ENCODE measurements around the gene PSMG1.

PSMG1 gene

DNA sequence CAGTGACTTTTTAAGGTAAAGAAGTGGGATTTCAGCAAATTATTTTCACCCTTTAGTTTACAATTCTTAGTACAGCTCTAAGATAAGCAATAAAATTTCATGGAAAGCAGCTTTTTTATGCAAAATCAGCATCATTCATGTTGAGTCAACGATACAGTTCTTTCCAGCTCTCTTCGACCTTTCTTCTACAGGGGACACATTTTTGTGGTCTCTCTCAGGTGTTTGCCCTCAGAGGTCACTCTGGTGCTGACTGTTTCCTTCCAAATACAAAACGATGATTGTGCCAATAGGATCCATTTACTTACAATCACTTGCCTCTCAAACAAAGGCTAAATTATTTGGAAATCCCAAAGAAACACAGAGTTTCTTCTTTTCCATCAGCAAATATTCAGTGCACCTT is 51.0 kb downstream of the PSMG1 start:
- no peaks in the 10 kb centered on the region for H3K4me1 ChIP-seq (ENCODE audit: low read length)
- H3K9me2 ChIP-seq (replicated peaks; ENCODE audit: insufficient read depth, low read length) = no peaks in the 10 kb centered on the region
- H3K9me3 ChIP-seq (replicated peaks; ENCODE audit: insufficient read depth, low read length) = no peaks in the 10 kb centered on the region
- DNase-seq = no peak
- H3K36me3 ChIP-seq (replicated peaks; ENCODE audit: insufficient read depth, low read length) = no peaks in the 10 kb centered on the region
- no peak overlapping the region for H3K9ac ChIP-seq (ENCODE audit: low read length)
- no peaks in the 10 kb centered on the region for H3K79me2 ChIP-seq (ENCODE audit: low read length)
- H4K20me1 ChIP-seq (ENCODE audit: insufficient read depth, low read length) = no peaks in the 10 kb centered on the region
- H3F3A ChIP-seq (ENCODE audit: insufficient read depth, low read length) = no peaks in the 10 kb centered on the region
- TF ChIP-seq EZH2phosphoT487 (IDR thresholded peaks at IDR 0.05; ENCODE audit: low read length) = no peak
- TF ChIP-seq CTCF (IDR thresholded peaks at IDR 0.05; ENCODE audit: low read length) = no peak
- TF ChIP-seq EZH2 (optimal IDR thresholded peaks at IDR 0.05; ENCODE audit: low read depth, low read length) = no peak
- H2AFZ ChIP-seq (ENCODE audit: low read length) = no peak overlapping the region
- H3K27ac ChIP-seq (ENCODE audit: low read length) = no peak overlapping the region
- no peak overlapping the region for H3K4me2 ChIP-seq (ENCODE audit: low read depth, low read length)
- H3K4me3 ChIP-seq (ENCODE audit: low read length) = no peak overlapping the region
- no peaks in the 10 kb centered on the region for H3K27me3 ChIP-seq (replicated peaks; ENCODE audit: insufficient read depth, low read length)

DNA sequence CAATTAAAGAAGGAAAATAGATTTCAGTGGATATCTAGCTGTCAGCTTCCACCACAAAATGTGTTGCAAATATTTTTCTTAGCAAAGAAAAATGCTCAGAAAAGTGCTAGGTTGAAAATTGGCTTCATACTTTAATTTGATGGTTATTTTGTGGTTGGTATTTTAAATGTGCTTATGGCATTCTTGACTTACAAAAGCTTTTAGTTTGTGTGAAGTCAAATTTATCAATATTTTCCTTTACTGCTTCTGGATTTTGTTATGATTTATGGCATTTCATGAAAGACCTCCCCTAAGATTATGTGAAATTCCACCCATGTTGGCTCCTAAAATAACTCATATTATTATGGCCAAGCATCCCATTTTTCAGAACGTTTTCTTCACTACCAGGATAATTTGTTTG is 51.5 kb downstream of the PSMG1 start:
- Histone ChIP-seq H3K9me2 (replicated peaks; ENCODE audit: insufficient read depth, low read length) (no peaks in the 10 kb centered on the region), H2AFZ (ENCODE audit: low read length) (no peak overlapping the region), H3K79me2 (ENCODE audit: low read length) (no peaks in the 10 kb centered on the region), H3K9me3 (replicated peaks; ENCODE audit: insufficient read depth, low read length) (no peaks in the 10 kb centered on the region), H3K36me3 (replicated peaks; ENCODE audit: insufficient read depth, low read length) (no peaks in the 10 kb centered on the region), H3K9ac (ENCODE audit: low read length) (no peak overlapping the region), H3K4me1 (ENCODE audit: low read length) (no peaks in the 10 kb centered on the region), H3F3A (ENCODE audit: insufficient read depth, low read length) (no peaks in the 10 kb centered on the region), H3K4me3 (ENCODE audit: low read length) (no peak overlapping the region), H3K27ac (ENCODE audit: low read length) (no peak overlapping the region), H4K20me1 (ENCODE audit: insufficient read depth, low read length) (no peaks in the 10 kb centered on the region), H3K4me2 (ENCODE audit: low read depth, low read length) (no peak overlapping the region), H3K27me3 (replicated peaks; ENCODE audit: insufficient read depth, low read length) (no peaks in the 10 kb centered on the region)
- no peak for DNase-seq
- TF ChIP-seq CTCF (IDR thresholded peaks at IDR 0.05; ENCODE audit: low read length) (no peak), EZH2phosphoT487 (IDR thresholded peaks at IDR 0.05; ENCODE audit: low read length) (no peak), EZH2 (optimal IDR thresholded peaks at IDR 0.05; ENCODE audit: low read depth, low read length) (no peak)

- no peak for TF ChIP-seq CTCF (IDR thresholded peaks at IDR 0.05; ENCODE audit: low read length)
- TF ChIP-seq EZH2 (optimal IDR thresholded peaks at IDR 0.05; ENCODE audit: low read depth, low read length) = no peak
- TF ChIP-seq EZH2phosphoT487 (IDR thresholded peaks at IDR 0.05; ENCODE audit: low read length) = no peak
- Histone ChIP-seq H3K9ac (ENCODE audit: low read length) (no peak overlapping the region), H3K4me2 (ENCODE audit: low read depth, low read length) (no peak overlapping the region), H2AFZ (ENCODE audit: low read length) (no peak overlapping the region), H3K27ac (ENCODE audit: low read length) (no peak overlapping the region), H3F3A (ENCODE audit: insufficient read depth, low read length) (no peaks in the 10 kb centered on the region), H3K4me1 (ENCODE audit: low read length) (no peaks in the 10 kb centered on the region), H3K36me3 (replicated peaks; ENCODE audit: insufficient read depth, low read length) (no peaks in the 10 kb centered on the region), H3K79me2 (ENCODE audit: low read length) (no peaks in the 10 kb centered on the region), H3K9me3 (replicated peaks; ENCODE audit: insufficient read depth, low read length) (no peaks in the 10 kb centered on the region), H3K27me3 (replicated peaks; ENCODE audit: insufficient read depth, low read length) (no peaks in the 10 kb centered on the region), H4K20me1 (ENCODE audit: insufficient read depth, low read length) (no peaks in the 10 kb centered on the region), H3K9me2 (replicated peaks; ENCODE audit: insufficient read depth, low read length) (no peaks in the 10 kb centered on the region), H3K4me3 (ENCODE audit: low read length) (no peak overlapping the region)
- DNase-seq = no peak
Observed at GRCh38 chr21:39127506-39127905, 55.7 kb downstream of the PSMG1 start.
